ENCODE results near the gene ZNF681.
A peak's percentile ranks its signal among the peaks of the same experiment; 100 is the strongest.
"Not testable (repeated sequence)": the region's sequence is repeated elsewhere in the genome, so short reads cannot be mapped to it uniquely, and the experiment has no call there.

Gene ZNF681

GRCh38 chr19:23718802-23719201 is 39.9 kb downstream of the ZNF681 start:
- H3K9me3 Mint-ChIP-seq: peaks cover 10% of the 10 kb centered on the region
- no peaks in the 10 kb centered on the region for H3K4me1 Mint-ChIP-seq
- H3K36me3 Mint-ChIP-seq (ENCODE audit: low read depth): no peaks in the 10 kb centered on the region
- H3K4me3 Mint-ChIP-seq: no peak overlapping the region
- H3K27me3 Mint-ChIP-seq (ENCODE audit: low read depth): peaks cover 17% of the 10 kb centered on the region
- TF ChIP-seq CTCF (IDR thresholded peaks at IDR 0.05; ENCODE audit: unreplicated experiment in 3 of 3): no peak
- no peak overlapping the region for H3K27ac Mint-ChIP-seq

GRCh38 chr19:23716792-23717191 is 41.9 kb downstream of the ZNF681 start:
- H3K4me3 Mint-ChIP-seq: no peak overlapping the region
- peaks cover 17% of the 10 kb centered on the region for H3K27me3 Mint-ChIP-seq (ENCODE audit: low read depth)
- TF ChIP-seq CTCF (IDR thresholded peaks at IDR 0.05; ENCODE audit: unreplicated experiment in 3 of 3): no peak
- H3K9me3 Mint-ChIP-seq: peaks cover 6% of the 10 kb centered on the region
- no peaks in the 10 kb centered on the region for H3K4me1 Mint-ChIP-seq
- H3K27ac Mint-ChIP-seq: no peak overlapping the region
- H3K36me3 Mint-ChIP-seq (ENCODE audit: low read depth): no peaks in the 10 kb centered on the region

GRCh38 chr19:23709347-23709746 is 49.3 kb downstream of the ZNF681 start:
- no peak for TF ChIP-seq CTCF (IDR thresholded peaks at IDR 0.05; ENCODE audit: unreplicated experiment in 3 of 3)
- peaks cover 16% of the 10 kb centered on the region for H3K9me3 Mint-ChIP-seq
- no peaks in the 10 kb centered on the region for H3K36me3 Mint-ChIP-seq (ENCODE audit: low read depth)
- no peaks in the 10 kb centered on the region for H3K27me3 Mint-ChIP-seq (ENCODE audit: low read depth)
- no peaks in the 10 kb centered on the region for H3K4me1 Mint-ChIP-seq
- H3K4me3 Mint-ChIP-seq: no peak overlapping the region
- no peak overlapping the region for H3K27ac Mint-ChIP-seq

GRCh38 chr19:23706657-23707056 is 52.0 kb downstream of the ZNF681 start:
- Mint-ChIP-seq H3K27ac (no peak overlapping the region), H3K4me1 (no peaks in the 10 kb centered on the region), H3K36me3 (ENCODE audit: low read depth) (no peaks in the 10 kb centered on the region), H3K4me3 (no peak overlapping the region), H3K27me3 (ENCODE audit: low read depth) (no peaks in the 10 kb centered on the region), H3K9me3 (peaks cover 27% of the 10 kb centered on the region)
- TF ChIP-seq CTCF (IDR thresholded peaks at IDR 0.05; ENCODE audit: unreplicated experiment in 3 of 3): no peak

- TF ChIP-seq CTCF (IDR thresholded peaks at IDR 0.05; ENCODE audit: unreplicated experiment in 3 of 3): no peak
- Mint-ChIP-seq H3K4me3 (no peak overlapping the region), H3K36me3 (ENCODE audit: low read depth) (no peaks in the 10 kb centered on the region), H3K27me3 (ENCODE audit: low read depth) (no peaks in the 10 kb centered on the region), H3K27ac (peak overlapping the region in 2 of 3 experiments; percentile 55 to 59), H3K4me1 (no peaks in the 10 kb centered on the region), H3K9me3 (peaks cover 51% of the 10 kb centered on the region)
Observed at GRCh38 chr19:23699521-23699860, 59.2 kb downstream of the ZNF681 start.

- H3K4me1 Mint-ChIP-seq: no peaks in the 10 kb centered on the region
- H3K9me3 Mint-ChIP-seq: peaks cover 49% of the 10 kb centered on the region
- H3K27me3 Mint-ChIP-seq (ENCODE audit: low read depth): no peaks in the 10 kb centered on the region
- H3K36me3 Mint-ChIP-seq (ENCODE audit: low read depth): no peaks in the 10 kb centered on the region
- no peak overlapping the region for H3K4me3 Mint-ChIP-seq
- TF ChIP-seq CTCF (IDR thresholded peaks at IDR 0.05; ENCODE audit: unreplicated experiment in 3 of 3): no peak
- peak overlapping the region; percentile 52 to 59 (median 55) for H3K27ac Mint-ChIP-seq
Observed at GRCh38 chr19:23698711-23699520, 59.8 kb downstream of the ZNF681 start.

GRCh38 chr19:23692937-23693336 is 65.8 kb downstream of the ZNF681 start:
- H3K4me3 Mint-ChIP-seq; H3K27me3 Mint-ChIP-seq (ENCODE audit: low read depth); H3K27ac Mint-ChIP-seq; H3K4me1 Mint-ChIP-seq; H3K36me3 Mint-ChIP-seq (ENCODE audit: low read depth): not testable (repeated sequence)
- peaks cover 17% of the 10 kb centered on the region for H3K9me3 Mint-ChIP-seq
